HEK293 (cell line): ENCODE data around the gene VEZF1.
A peak's percentile ranks its signal among the peaks of the same experiment; 100 is the strongest.

Experiments
- BCL11A ChIP-seq: fragments of 450-650 bp; formaldehyde crosslinking; IDR thresholded peaks from 2 replicates; pipeline ENCODE4 v1.5.1; 2016; ENCODE audit warnings: low read depth, missing biosample characterization, missing genetic modification characterization
- BCL6B ChIP-seq: fragments of 450-650 bp; formaldehyde crosslinking; IDR thresholded peaks from 2 replicates; pipeline ENCODE4 v1.5.1; 2017; ENCODE audit warnings: missing biosample characterization, missing genetic modification characterization
- EGR2 ChIP-seq: fragments of 450-650 bp; formaldehyde crosslinking; IDR thresholded peaks from 2 replicates; pipeline ENCODE4 v1.5.1; 2016; ENCODE audit warnings: low read depth, missing biosample characterization, missing genetic modification characterization
- FEZF1 ChIP-seq: fragments of 450-650 bp; formaldehyde crosslinking; IDR thresholded peaks from 2 replicates; pipeline ENCODE4 v1.5.1; 2016; ENCODE audit warnings: missing biosample characterization, missing genetic modification characterization
- GFI1B ChIP-seq: fragments of 450-650 bp; formaldehyde crosslinking; IDR thresholded peaks from 2 replicates; pipeline ENCODE4 v1.5.1; 2016; ENCODE audit warnings: missing biosample characterization, missing genetic modification characterization
- SCRT2 ChIP-seq: fragments of 450-650 bp; formaldehyde crosslinking; IDR thresholded peaks from 2 replicates; pipeline ENCODE4 v1.5.1; 2016; ENCODE audit warnings: missing biosample characterization, missing genetic modification characterization
- TCF7L2 ChIP-seq: IDR thresholded peaks from 2 replicates; pipeline ENCODE4 v1.6.1; 2011; ENCODE audit warnings: low read depth, mild to moderate bottlenecking, inconsistent platforms, low read length, moderate library complexity, borderline replicate concordance
- TSHZ1 ChIP-seq: fragments of 450-650 bp; formaldehyde crosslinking; IDR thresholded peaks from 2 replicates; pipeline ENCODE4 v1.5.1; 2016; ENCODE audit warnings: missing biosample characterization, missing genetic modification characterization, borderline replicate concordance
- ZBTB8A ChIP-seq: fragments of 450-650 bp; formaldehyde crosslinking; IDR thresholded peaks from 2 replicates; pipeline ENCODE4 v1.5.1; 2016; ENCODE audit warnings: missing biosample characterization, missing genetic modification characterization
- ZFP41 ChIP-seq: fragments of 450-650 bp; formaldehyde crosslinking; IDR thresholded peaks from 2 replicates; pipeline ENCODE4 v1.5.1; 2016; ENCODE audit warnings: missing biosample characterization, missing genetic modification characterization, borderline replicate concordance
- ZNF155 ChIP-seq: fragments of 450-650 bp; formaldehyde crosslinking; IDR thresholded peaks from 2 replicates; pipeline ENCODE4 v1.5.1; 2016; ENCODE audit warnings: missing biosample characterization, missing genetic modification characterization
- ZNF19 ChIP-seq: fragments of 450-650 bp; formaldehyde crosslinking; IDR thresholded peaks from 2 replicates; pipeline ENCODE4; 2016; ENCODE audit warnings: missing biosample characterization, missing genetic modification characterization, low read depth
- ZNF223 ChIP-seq: fragments of 450-650 bp; formaldehyde crosslinking; IDR thresholded peaks from 2 replicates; pipeline ENCODE4 v1.5.1; 2016; ENCODE audit warnings: missing biosample characterization, missing genetic modification characterization
- ZNF335 ChIP-seq: fragments of 450-650 bp; formaldehyde crosslinking; conservative IDR thresholded peaks from 2 replicates; pipeline ENCODE4 v1.5.1; 2016; ENCODE audit warnings: missing biosample characterization, missing genetic modification characterization
- ZNF354C ChIP-seq: fragments of 450-650 bp; formaldehyde crosslinking; IDR thresholded peaks from 2 replicates; pipeline ENCODE4 v1.5.1; 2016; ENCODE audit warnings: missing biosample characterization, missing genetic modification characterization, low read depth, borderline replicate concordance
- ZNF366 ChIP-seq: fragments of 450-650 bp; formaldehyde crosslinking; conservative IDR thresholded peaks from 2 replicates; pipeline ENCODE4 v1.5.1; 2016; ENCODE audit warnings: missing biosample characterization, missing genetic modification characterization
- ZNF394 ChIP-seq: fragments of 450-650 bp; formaldehyde crosslinking; IDR thresholded peaks from 2 replicates; pipeline ENCODE4 v1.5.1; 2016; ENCODE audit warnings: missing biosample characterization, missing genetic modification characterization, mild to moderate bottlenecking, moderate library complexity, borderline replicate concordance
- ZNF426 ChIP-seq: fragments of 450-650 bp; formaldehyde crosslinking; IDR thresholded peaks from 2 replicates; pipeline ENCODE4 v1.5.1; 2017; ENCODE audit warnings: missing biosample characterization, missing genetic modification characterization, mild to moderate bottlenecking, inconsistent platforms, moderate library complexity
- ZNF48 ChIP-seq: fragments of 450-650 bp; formaldehyde crosslinking; IDR thresholded peaks from 2 replicates; pipeline ENCODE4 v1.5.1; 2016; ENCODE audit warnings: missing biosample characterization, missing genetic modification characterization
- ZNF658 ChIP-seq: fragments of 450-650 bp; formaldehyde crosslinking; IDR thresholded peaks from 2 replicates; pipeline ENCODE4; 2016; ENCODE audit warnings: missing biosample characterization, missing genetic modification characterization
- ZNF670 ChIP-seq: fragments of 450-650 bp; formaldehyde crosslinking; IDR thresholded peaks from 2 replicates; pipeline ENCODE4 v1.5.1; 2016; ENCODE audit warnings: missing biosample characterization, missing genetic modification characterization, low read depth
- ZNF792 ChIP-seq: fragments of 450-650 bp; formaldehyde crosslinking; IDR thresholded peaks from 2 replicates; pipeline ENCODE4 v1.5.1; 2016; ENCODE audit warnings: missing biosample characterization, missing genetic modification characterization
- TF ChIP-seq, protein P1 (sequence below): fragments of 450-650 bp; formaldehyde crosslinking; IDR thresholded peaks from 2 replicates; pipeline ENCODE4 v1.5.1; 2017; ENCODE audit warnings: missing biosample characterization, missing genetic modification characterization
- TF ChIP-seq, protein P2 (sequence below): fragments of 450-650 bp; formaldehyde crosslinking; IDR thresholded peaks from 2 replicates; pipeline ENCODE4 v1.5.1; 2016; ENCODE audit warnings: missing biosample characterization, missing genetic modification characterization
- TF ChIP-seq, protein P3 (sequence below): fragments of 450-650 bp; formaldehyde crosslinking; IDR thresholded peaks from 2 replicates; pipeline ENCODE4 v1.5.1; 2017; ENCODE audit warnings: missing biosample characterization, missing genetic modification characterization
- TF ChIP-seq, protein P4 (sequence below): fragments of 450-650 bp; formaldehyde crosslinking; IDR thresholded peaks from 2 replicates; pipeline ENCODE4 v1.5.1; 2016; ENCODE audit warnings: missing biosample characterization, missing genetic modification characterization

The VEZF1 gene

GRCh38 chr17:57955183-57955931 lies 32.7 kb downstream of the VEZF1 start, which contains the start of gene CUEDC1 (continued):
- TF ChIP-seq, protein P1, sequence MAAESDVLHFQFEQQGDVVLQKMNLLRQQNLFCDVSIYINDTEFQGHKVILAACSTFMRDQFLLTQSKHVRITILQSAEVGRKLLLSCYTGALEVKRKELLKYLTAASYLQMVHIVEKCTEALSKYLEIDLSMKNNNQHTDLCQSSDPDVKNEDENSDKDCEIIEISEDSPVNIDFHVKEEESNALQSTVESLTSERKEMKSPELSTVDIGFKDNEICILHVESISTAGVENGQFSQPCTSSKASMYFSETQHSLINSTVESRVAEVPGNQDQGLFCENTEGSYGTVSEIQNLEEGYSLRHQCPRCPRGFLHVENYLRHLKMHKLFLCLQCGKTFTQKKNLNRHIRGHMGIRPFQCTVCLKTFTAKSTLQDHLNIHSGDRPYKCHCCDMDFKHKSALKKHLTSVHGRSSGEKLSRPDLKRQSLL (tag by site-specific recombination): 0 out of 2 replicates have a peak, but pooled peaks have one; percentile 20
- TF ChIP-seq ZNF658 (tag by site-specific recombination) (no peak), ZNF19 (tag by site-specific recombination) (no peak), BCL6B (tag by site-specific recombination) (no peak), ZNF354C (tag by site-specific recombination) (no peak), TCF7L2 (no peak), TSHZ1 (tag by site-specific recombination) (no peak), ZNF335 (tag by site-specific recombination) (peak; percentile 78), FEZF1 (tag by site-specific recombination) (no peak), ZNF223 (tag by site-specific recombination) (no peak), ZNF48 (tag by site-specific recombination) (no peak), ZNF426 (no peak), ZFP41 (tag by site-specific recombination) (no peak), ZNF155 (no peak), ZNF394 (tag by site-specific recombination) (no peak), SCRT2 (tag by site-specific recombination) (peak; percentile 67; the same call in 1 of the 2 replicates), ZNF670 (tag by site-specific recombination) (no peak), ZBTB8A (peak; percentile 40), BCL11A (tag by site-specific recombination) (no peak), EGR2 (tag by site-specific recombination) (peak; percentile 23; the same call in 1 of the 2 replicates), ZNF792 (tag by site-specific recombination) (no peak), ZNF366 (tag by site-specific recombination) (no peak), GFI1B (tag by site-specific recombination) (no peak)
- TF ChIP-seq, protein P2, sequence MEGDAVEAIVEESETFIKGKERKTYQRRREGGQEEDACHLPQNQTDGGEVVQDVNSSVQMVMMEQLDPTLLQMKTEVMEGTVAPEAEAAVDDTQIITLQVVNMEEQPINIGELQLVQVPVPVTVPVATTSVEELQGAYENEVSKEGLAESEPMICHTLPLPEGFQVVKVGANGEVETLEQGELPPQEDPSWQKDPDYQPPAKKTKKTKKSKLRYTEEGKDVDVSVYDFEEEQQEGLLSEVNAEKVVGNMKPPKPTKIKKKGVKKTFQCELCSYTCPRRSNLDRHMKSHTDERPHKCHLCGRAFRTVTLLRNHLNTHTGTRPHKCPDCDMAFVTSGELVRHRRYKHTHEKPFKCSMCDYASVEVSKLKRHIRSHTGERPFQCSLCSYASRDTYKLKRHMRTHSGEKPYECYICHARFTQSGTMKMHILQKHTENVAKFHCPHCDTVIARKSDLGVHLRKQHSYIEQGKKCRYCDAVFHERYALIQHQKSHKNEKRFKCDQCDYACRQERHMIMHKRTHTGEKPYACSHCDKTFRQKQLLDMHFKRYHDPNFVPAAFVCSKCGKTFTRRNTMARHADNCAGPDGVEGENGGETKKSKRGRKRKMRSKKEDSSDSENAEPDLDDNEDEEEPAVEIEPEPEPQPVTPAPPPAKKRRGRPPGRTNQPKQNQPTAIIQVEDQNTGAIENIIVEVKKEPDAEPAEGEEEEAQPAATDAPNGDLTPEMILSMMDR (tag by site-specific recombination): no peak
- TF ChIP-seq, protein P3, sequence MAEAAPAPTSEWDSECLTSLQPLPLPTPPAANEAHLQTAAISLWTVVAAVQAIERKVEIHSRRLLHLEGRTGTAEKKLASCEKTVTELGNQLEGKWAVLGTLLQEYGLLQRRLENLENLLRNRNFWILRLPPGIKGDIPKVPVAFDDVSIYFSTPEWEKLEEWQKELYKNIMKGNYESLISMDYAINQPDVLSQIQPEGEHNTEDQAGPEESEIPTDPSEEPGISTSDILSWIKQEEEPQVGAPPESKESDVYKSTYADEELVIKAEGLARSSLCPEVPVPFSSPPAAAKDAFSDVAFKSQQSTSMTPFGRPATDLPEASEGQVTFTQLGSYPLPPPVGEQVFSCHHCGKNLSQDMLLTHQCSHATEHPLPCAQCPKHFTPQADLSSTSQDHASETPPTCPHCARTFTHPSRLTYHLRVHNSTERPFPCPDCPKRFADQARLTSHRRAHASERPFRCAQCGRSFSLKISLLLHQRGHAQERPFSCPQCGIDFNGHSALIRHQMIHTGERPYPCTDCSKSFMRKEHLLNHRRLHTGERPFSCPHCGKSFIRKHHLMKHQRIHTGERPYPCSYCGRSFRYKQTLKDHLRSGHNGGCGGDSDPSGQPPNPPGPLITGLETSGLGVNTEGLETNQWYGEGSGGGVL (tag by site-specific recombination): peak; percentile 78
- TF ChIP-seq, protein P4, sequence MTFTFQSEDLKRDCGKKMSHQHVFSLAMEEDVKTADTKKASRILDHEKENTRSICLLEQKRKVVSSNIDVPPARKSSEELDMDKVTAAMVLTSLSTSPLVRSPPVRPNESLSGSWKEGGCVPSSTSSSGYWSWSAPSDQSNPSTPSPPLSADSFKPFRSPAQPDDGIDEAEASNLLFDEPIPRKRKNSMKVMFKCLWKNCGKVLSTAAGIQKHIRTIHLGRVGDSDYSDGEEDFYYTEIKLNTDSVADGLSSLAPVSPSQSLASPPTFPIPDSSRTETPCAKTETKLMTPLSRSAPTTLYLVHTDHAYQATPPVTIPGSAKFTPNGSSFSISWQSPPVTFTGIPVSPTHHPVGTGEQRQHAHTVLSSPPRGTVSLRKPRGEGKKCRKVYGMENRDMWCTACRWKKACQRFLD (tag by site-specific recombination): no peak
